GM21367 (cell line): ENCODE results near the gene REC8.
"Not testable (repeated sequence)": the region's sequence is repeated elsewhere in the genome, so short reads cannot be mapped to it uniquely, and the experiment has no call there.

Experiments
- ATAC-seq: cut with Tn5 transposase; IDR thresholded peaks from one replicate; pipeline ENCODE4 v1.9.1; 2021; ENCODE audit not compliant: unreplicated experiment

REC8 gene

GRCh38 chr14:24197056-24197450, 25.2 kb downstream of the REC8 start:
- ATAC-seq = no peak

GRCh38 chr14:24198814-24199524, 27.1 kb downstream of the REC8 start:
- no peak for ATAC-seq

DNA sequence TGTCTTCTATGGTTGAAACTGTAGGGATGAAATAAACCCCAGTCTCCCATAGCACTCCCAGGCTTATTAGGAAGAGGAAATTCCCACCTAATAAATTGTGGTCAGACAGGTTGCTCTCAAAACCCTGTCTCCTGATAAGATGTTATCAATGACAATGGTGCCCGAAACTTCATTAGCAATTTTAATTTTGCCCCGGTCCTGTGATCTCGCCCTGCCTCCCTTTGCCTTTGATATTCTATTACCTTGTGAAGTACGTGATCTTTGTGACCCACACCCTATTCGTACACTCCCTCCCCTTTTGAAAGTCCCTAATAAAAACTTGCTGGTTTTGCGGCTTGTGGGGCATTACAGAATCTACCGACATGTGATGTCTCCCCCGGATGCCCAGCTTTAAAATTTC, 30.7 kb downstream of the REC8 start:
- not testable (repeated sequence) for ATAC-seq

DNA sequence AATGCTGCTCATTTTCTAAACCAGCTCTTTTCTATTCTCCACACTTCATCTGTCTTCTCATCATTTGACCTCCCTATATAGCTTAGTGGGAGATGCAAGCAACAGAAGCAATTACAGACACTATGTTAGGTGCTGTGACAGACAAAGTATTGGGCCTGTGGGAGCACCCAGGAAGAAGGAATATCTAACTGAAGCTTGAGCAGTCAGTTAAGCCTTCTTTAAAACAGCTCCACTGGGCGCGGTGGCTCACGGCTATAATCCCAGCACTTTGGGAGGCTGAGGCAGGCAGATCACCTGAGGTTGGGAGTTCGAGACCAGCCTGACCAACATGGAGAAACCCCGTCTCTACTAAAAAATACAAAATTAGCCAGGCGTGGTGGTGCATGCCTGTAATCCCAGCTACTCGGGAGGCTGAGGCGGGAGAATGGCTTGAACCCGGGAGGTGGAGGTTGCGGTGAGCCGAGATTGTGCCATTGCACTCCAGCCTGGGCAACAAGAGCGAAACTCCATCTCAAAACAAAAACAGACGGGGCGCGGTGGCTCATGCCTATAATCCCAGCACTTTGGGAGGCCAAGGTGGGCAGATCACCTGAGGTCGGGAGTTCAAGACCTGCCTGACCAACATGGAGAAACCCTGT, 31.5 kb downstream of the REC8 start:
- ATAC-seq = not testable (repeated sequence)

- no peak for ATAC-seq
Observed at GRCh38 chr14:24204163-24205146, 32.6 kb downstream of the REC8 start.

DNA sequence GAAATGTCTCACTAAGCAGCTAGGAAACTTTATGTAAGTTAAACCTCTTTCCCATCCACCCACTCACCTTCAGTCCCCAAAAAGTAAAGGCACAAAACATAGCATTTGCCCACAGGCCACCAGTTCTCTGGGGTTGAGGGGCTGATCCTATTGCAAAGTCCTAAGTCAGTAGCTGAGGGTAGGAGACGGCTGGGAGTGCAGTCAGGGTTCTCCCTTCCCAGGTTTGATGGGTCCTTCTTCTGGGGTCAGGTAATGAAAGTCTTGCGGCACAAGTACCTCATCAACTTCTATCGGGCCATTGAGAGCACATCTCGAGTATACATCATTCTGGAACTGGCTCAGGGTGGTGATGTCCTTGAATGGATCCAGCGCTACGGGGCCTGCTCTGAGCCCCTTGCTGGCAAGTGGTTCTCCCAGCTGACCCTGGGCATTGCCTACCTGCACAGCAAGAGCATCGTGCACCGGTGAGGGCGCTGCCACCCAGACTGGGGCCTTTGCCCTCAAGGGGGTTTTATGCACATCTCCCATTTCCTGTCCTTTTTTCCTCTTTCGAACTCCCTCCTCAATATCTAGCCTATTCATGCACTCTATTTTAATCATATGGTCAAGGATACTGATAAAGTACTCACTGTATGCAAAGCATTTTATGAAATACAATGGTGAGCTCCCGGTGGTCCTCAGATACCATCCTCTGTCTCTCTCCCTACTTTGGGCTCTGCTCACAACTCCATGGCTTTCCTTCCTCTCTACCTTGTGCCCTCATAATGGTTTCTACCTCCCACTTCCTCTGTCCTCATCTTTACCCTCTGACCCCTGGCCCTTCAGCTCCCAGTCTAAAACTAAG, 34.6 kb downstream of the REC8 start:
- ATAC-seq = no peak

- ATAC-seq = no peak
Observed at GRCh38 chr14:24207104-24207551, 35.2 kb downstream of the REC8 start.

- ATAC-seq = no peak
Observed at GRCh38 chr14:24207625-24208024, 35.7 kb downstream of the REC8 start.

- no peak for ATAC-seq
Observed at GRCh38 chr14:24211311-24211710, 39.4 kb downstream of the REC8 start.

- peak; percentile 62 for ATAC-seq
Observed at GRCh38 chr14:24212924-24213865, 41.3 kb downstream of the REC8 start, which contains the start of gene CHMP4A. Gene CHMP4A (minus strand): TSS chr14:24213488. CDS start chr14:24213439, 49 bp downstream.

DNA sequence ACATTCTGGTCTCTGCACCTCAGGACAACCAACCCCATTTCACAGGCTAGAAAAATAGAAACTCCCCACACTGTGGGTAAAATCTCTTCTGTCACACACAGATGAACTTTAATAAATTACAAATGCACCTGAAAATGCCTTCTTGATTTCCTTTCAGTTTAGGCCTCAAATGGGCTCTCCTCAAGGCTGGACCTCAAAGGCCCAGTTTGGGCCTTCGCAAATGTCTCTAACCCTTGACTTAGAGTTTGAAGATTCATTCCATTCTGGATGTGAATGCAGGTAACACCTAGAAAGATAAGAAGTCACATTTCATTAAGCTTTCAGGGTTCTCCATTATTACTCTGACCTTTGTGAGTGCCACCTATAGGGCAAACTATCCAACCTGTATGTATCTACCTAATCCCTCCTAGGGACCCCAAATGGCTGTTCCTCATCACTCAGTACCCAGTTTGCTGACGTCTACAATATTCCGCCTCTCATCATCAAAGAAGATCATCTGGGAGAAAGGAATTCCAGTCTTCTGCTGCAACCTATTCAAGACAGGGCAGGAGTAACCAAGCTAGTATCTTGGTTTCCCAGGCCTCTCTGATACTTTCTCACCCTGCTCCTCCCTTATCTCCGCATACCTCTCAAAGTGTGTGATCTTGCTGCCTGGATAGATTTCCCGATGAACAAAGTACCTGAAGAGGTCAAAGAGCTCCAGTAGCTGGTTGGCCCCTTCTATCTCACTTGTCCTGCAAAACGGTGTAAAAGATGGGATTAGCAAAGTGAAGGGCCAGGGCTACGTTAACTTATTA, 42.2 kb downstream of the REC8 start:
- no peak for ATAC-seq

DNA sequence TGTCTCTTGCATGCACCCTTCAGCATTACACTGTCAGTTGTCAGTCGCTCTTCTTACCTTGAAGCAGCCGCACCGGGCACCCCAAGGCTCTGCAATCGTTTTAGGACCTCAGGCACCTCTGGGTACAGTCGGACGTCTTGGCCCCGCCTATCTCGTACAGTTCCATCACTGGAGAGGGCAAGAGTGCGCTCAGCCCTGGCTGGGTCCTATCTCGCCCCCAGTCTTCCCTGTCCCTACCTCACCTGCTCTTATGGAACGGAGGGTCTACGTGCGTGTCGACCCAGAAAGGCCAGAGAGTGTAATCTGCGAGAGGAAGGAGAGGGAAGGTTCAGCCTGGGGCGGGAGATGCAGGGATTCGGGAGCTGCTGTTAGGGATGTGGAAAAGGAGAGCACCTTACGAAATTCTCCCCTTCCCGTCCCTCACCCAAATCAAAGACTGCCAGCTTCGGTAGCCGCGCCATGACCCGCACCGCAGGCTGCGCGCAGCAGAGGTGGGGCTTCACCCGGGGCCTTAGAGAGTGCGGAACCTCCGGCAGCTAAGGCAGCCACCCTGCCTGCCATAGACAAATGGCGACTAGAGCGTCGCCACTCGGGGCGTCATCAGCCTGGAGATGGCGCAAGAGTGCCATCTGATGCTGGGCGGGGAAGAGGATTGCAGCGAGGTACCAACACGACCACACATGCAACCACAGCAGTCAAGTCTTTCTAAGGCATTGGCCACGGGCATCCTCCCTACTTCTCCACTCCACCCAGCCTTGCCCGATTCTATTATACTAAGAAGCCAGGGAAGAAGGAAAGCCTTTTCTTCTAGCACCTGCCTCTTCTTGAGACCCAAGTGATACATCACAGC, 43.8 kb downstream of the REC8 start, which contains the start of gene MDP1:
Gene MDP1, minus strand, starts transcription at position 572 of the 850 bp plus-strand sequence. Its CDS starts 111 bp downstream, at position 461.
- peak; percentile 56 for ATAC-seq

DNA sequence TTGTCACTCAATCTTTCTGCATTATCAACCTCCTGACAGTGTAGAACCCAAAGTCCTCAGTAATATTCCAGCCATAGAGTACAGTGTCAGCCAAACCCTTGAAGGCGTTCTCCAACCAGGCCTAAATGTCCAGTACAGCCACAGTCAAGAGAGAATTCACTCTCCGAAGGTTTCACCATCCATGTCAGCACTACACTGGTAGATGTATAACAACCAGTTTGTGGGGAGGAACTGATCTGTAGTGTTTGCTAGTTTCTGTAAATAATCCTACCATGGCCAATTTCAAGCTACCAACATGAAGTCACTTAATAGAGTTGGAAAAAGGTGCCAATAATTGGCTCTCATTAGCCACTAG, 44.4 kb downstream of the REC8 start:
- no peak for ATAC-seq

DNA sequence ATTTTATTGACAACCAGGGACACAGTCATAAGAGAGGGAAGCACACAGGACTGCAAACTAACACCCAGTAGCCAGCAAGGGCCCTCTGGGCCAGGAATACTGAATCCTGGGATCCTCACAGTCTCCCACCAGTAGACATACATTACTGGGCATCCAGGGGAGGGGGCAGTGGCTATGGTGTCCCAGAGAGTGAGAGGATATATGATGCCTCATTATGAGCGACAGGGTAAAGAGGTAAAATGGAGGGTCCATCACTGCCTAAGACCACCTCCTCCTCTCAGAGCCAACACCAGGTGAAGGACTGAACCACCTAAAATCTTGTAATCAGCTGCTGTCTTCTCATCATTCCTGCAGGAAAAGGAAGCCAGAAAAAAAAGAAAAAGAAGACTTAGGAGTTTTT, 45.0 kb downstream of the REC8 start:
- not testable (repeated sequence) for ATAC-seq

- ATAC-seq = no peak
Observed at GRCh38 chr14:24219080-24219479, 47.2 kb downstream of the REC8 start.

- no peak for ATAC-seq
Observed at GRCh38 chr14:24219521-24219920, 47.6 kb downstream of the REC8 start.

- ATAC-seq = not testable (repeated sequence)
Observed at GRCh38 chr14:24222987-24223386, 51.1 kb downstream of the REC8 start.
